Activated CD8-positive, alpha-beta memory T cell treated with anti-CD3 and anti-CD28 coated beads, Interleukin-2, amount 10 ng/mL, durations not matched to agents 7 days and 5 days (primary cell): ENCODE data around the gene BCL2. TPM values are rescaled to one million over a fixed set of nuclear protein-coding genes. Genes with fewer than 3 reads are reported as not detected.

Experiments used
- ATAC-seq: fragments of 150-1000 bp; cut with Tn5 transposase; one replicate; pipeline ENCODE4 v1.10.0; 2021; ENCODE audit warnings: moderate library complexity
- CTCF ChIA-PET: fragments of 350-600 bp; sonication (Branson Sonifier 250); formaldehyde crosslinking; loops from one replicate; lab custom pipeline; 2021; ENCODE audit warnings: antibody characterized with exemption; lab: Charles Lee
- DNase-seq: peaks from one replicate; pipeline ENCODE4 v3.0.0-alpha.2; 2020
- H3K27ac Mint-ChIP-seq: one replicate; pipeline ENCODE4 v1.8.0; 2021; ENCODE audit warnings: mild to moderate bottlenecking, mixed read lengths
- H3K27me3 Mint-ChIP-seq: one replicate; pipeline ENCODE4 v1.8.0; 2021; ENCODE audit warnings: mixed read lengths
- H3K36me3 Mint-ChIP-seq: one replicate; pipeline ENCODE4 v1.8.0; 2021; ENCODE audit warnings: mild to moderate bottlenecking, mixed read lengths
- H3K4me1 Mint-ChIP-seq: one replicate; pipeline ENCODE4 v1.8.0; 2021; ENCODE audit warnings: mixed read lengths
- H3K4me3 Mint-ChIP-seq: one replicate; pipeline ENCODE4 v1.8.0; 2021; ENCODE audit warnings: mild to moderate bottlenecking, moderate library complexity, mixed read lengths
- H3K9me3 Mint-ChIP-seq: one replicate; pipeline ENCODE4 v1.8.0; 2022; ENCODE audit warnings: low read depth, mixed read lengths
- total RNA-seq, 2 experiments: library from RNA; stranded (reverse); gene quantifications; one replicate each; pipeline ENCODE4 v1.2.3, GENCODE V29; 2021

Gene BCL2
- total RNA-seq, 2 experiments from 2014 or later: 118 to 143 TPM

DNA sequence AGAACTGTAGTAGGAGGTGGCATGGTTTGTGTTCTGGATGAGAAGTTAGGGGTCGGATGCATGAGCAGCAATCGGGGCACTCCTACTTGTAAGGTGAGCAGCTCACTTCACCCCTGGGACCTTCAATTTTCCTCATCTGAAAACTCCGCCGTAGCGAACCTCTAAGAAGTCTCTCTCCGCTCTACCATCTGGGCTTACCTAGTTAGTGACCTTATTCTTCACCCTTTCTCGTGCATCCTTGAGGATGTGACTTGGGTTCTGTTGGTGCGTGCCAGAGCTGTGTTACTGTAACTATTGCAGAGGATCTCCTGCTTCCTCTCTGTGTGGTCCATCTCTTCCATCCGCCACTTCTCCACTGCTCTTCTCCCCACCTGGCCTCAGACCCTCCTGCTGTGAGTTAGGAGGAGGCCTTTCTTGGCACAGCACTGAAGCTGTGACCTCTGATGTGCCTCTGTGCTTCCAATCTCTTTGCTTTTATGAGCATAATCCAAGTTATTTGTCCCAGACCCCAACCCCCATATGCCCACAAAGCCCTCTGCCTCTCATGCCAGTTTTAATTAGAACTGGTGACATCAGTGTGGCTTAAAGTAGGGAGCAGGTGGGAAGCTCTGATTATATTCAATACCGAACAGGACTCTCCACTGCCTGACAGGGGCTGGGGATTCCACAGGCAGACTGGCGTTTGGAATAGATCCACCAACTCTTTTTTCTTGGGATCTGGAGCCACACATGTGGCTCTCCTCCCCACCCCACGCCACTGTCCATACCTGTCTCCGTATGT is 178.4 kb downstream of the BCL2 start:
- Mint-ChIP-seq H3K36me3 (peaks cover 47% of the 10 kb centered on the region), H3K27ac (no peak overlapping the region), H3K4me1 (peaks cover 60% of the 10 kb centered on the region), H3K27me3 (no peaks in the 10 kb centered on the region), H3K4me3 (no peak overlapping the region), H3K9me3 (peaks cover 3% of the 10 kb centered on the region)
- DNase-seq: no peak
- no peak for ATAC-seq
- CTCF ChIA-PET: interaction anchor here (0.7 to 1.5 kb wide), 2 partner anchors 13 to 124 kb away, joined by 4 to 5 read pairs; no protein-coding TSS in a partner anchor

DNA sequence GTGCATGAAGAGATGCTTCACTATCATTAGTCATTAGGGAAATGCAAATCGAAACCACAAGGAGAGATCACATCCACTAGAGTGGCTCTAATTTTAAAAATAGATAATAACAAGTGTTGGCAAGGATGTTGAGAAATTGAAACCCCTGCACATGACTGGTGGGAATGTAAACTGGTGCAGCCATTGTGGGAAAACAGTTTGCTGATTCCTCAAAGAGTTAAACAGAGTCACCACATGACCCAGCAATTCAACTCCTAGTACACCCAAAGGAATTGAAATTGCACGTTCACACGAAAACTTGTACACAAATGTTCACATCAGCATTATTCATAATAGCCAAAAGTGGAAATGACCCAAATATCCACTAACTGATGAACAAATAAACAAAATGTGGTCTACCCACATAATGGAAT is 179.5 kb downstream of the BCL2 start:
- CTCF ChIA-PET: interaction anchor here (1.5 to 2.7 kb wide), 2 partner anchors 14 to 123 kb away, joined by 4 to 17 read pairs; no protein-coding TSS in a partner anchor
- Mint-ChIP-seq H3K4me3 (no peak overlapping the region), H3K4me1 (peaks cover 64% of the 10 kb centered on the region), H3K9me3 (peaks cover 3% of the 10 kb centered on the region), H3K27me3 (no peaks in the 10 kb centered on the region), H3K36me3 (peaks cover 52% of the 10 kb centered on the region), H3K27ac (no peak overlapping the region)
- DNase-seq (no peak), ATAC-seq (no peak)

DNA sequence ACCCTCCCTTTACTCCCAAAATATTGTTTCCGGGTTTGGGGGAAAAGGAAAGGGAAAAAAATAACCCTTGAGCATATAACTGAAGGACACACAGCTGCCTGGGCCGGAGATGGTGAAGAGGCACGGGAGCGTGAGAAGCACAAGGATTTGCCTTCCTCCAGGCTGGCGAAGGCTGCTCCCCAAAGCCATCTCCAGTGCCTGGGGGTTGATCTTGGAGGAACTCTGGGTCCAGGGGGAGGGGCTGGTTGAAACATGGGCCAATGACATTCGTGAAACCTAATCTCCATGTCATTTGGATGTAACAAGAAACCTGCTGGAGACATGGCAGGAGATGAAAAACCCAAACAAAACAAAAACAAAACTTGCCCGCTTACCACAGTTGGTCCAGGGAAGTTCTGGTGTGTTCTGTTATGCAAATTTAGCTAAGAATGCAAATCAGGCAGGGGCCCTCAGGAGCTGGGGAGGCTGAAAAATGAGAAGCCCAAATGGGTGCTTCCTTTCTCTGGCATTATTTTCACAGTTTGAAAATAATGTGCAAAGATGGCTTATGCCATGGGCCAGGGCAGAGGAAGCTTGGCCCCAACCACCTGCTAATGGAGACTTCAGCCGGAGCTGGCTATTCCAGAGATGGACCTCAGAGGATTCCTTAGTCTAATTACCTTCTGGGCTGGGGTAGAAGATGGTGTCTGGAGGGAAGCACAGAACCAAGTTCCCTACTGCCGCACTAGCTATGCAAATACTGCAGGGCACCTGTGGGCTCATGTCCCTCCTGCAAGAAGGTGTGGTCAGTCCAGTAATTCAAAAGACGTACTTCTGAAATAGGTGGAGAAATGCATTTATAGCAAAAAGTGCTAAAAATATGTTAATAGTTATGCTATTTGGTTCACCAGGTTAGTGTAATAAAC is 180.9 kb downstream of the BCL2 start:
- Mint-ChIP-seq H3K27ac (peak overlapping the region; percentile 91), H3K9me3 (peaks cover 3% of the 10 kb centered on the region), H3K27me3 (no peaks in the 10 kb centered on the region), H3K4me3 (peak overlapping the region; percentile 71), H3K36me3 (peaks cover 49% of the 10 kb centered on the region), H3K4me1 (peaks cover 60% of the 10 kb centered on the region)
- CTCF ChIA-PET: interaction anchor here (0.8 to 2.7 kb wide), 8 partner anchors 15 to 424 kb away, joined by 3 to 17 read pairs (median 4); partner anchors contain the start of gene PHLPP1
- no peak for DNase-seq
- ATAC-seq: peak; percentile 34

DNA sequence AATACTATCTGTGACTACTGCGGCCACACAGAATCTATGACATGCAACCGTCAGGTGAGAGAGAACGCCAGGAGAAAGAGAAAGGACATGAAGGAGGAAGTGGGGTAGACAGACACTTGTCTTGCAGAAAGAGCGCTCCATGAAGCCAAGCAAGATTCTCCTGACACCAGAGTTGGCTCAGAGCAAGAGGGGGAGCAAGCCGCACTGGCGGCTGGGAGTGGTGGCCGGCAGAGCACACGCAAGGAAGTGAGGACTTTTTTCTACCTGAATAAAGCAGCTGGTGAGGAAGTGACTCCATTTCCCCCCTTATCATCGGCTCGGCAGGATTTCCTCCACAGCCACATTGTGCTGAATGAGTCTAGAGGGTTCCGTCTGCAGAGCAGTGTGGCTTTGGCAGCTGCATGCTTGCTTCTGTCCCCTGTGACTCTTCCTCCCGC is 181.6 kb downstream of the BCL2 start:
- Mint-ChIP-seq H3K27ac (peak overlapping the region; percentile 91), H3K9me3 (peaks cover 3% of the 10 kb centered on the region), H3K4me3 (peak overlapping the region; percentile 71), H3K4me1 (peaks cover 60% of the 10 kb centered on the region), H3K27me3 (no peaks in the 10 kb centered on the region), H3K36me3 (peaks cover 48% of the 10 kb centered on the region)
- DNase-seq (peak; percentile 85), ATAC-seq (peak; percentile 93)
- CTCF ChIA-PET: interaction anchor here (0.8 to 2.7 kb wide), 7 partner anchors 15 to 423 kb away, joined by 3 to 17 read pairs (median 5); partner anchors contain the start of gene PHLPP1

DNA sequence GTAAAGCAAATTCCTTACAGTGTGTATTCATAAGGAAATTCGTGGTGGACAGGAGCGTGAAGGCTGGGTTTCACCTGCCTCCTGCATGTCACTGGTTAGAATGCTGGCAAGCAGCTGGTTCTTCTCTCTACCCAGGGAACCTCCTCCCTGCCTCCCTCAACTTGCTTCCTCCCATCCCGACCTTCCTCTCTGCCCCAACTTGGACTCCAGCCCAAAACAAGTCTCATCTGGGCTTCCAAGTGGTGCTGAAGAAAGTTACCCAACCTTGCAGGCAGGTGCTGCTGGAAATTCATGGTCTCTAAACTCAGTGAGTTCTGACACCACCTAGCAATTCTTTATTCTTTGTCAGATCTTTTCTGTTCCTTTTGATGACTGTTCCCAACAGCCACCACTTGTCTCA is 184.5 kb downstream of the BCL2 start:
- Mint-ChIP-seq H3K27ac (peak overlapping the region; percentile 3), H3K9me3 (no peaks in the 10 kb centered on the region), H3K4me1 (peaks cover 61% of the 10 kb centered on the region), H3K36me3 (peaks cover 25% of the 10 kb centered on the region), H3K27me3 (no peaks in the 10 kb centered on the region), H3K4me3 (no peak overlapping the region)
- no peak for ATAC-seq
- CTCF ChIA-PET: interaction anchor here (0.9 to 2.0 kb wide), 6 partner anchors 20 to 204 kb away, joined by 3 to 15 read pairs (median 4); no protein-coding TSS in a partner anchor
- no peak for DNase-seq

DNA sequence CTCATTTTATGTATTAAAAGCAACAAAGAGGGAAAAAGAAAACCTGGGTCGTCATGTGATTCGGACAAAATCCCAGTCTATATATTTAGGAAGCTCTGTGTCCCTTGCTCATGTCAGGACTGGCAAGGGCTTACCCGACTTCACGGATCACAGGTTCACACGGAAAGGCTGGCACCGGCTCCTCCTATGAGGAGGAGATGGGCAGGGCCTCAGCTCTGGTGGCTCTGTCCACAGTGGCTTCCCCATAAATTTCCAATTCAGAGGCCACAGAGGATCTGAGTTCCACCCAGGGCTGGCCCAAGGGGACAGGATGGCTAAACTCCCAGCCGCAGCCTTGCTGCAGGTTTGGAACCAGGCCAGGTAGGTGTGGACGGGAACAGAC is 186.8 kb downstream of the BCL2 start:
- Mint-ChIP-seq H3K9me3 (no peaks in the 10 kb centered on the region), H3K27me3 (no peaks in the 10 kb centered on the region), H3K4me3 (no peak overlapping the region), H3K4me1 (peaks cover 40% of the 10 kb centered on the region), H3K36me3 (peaks cover 28% of the 10 kb centered on the region), H3K27ac (no peak overlapping the region)
- CTCF ChIA-PET: interaction anchor here (1.4 to 2.5 kb wide), 7 partner anchors 19 to 185 kb away, joined by 3 to 28 read pairs (median 11); partner anchors contain the start of gene BCL2
- no peak for DNase-seq
- ATAC-seq: no peak

DNA sequence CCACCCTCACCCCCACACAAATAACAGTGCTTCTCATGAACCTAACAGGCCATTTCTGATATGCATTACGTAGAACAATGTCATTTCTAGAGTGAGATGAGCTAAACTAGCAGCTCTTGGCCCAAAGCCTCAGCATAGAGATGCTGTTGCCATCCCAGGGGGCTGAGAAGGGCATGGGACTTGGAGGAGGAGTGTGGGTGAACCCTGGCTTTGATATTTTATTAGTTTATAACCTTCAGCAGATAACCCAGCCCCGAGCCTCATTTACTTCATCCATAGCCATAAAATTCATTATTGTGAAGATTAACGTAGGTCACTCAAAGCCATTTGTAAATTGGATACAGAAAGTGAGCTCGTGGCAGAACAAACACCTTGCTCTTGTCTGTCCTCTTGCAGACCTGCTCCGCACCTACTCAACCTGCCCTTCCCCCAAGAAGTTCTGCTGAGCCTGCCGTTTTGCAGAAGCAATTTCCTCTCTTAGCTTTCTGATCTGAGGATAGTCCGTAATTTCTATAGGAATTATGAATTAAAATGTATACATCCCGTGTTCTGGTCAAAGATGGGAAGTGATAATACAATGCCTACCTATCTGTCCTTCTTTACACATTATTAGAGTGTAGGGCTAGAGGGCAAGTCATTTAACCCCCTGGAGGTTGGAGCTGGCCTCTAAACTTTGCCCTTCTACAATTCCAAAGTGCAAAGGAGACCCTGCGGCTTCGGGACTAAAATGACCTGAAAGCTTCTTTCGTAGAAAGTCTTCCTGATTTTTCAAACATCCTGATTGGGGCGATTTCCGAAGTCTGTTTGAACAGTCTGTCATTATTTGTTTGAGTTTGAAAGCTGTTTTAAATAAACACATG is 187.4 kb downstream of the BCL2 start:
- DNase-seq (no peak), ATAC-seq (no peak)
- peaks cover 31% of the 10 kb centered on the region for H3K36me3 Mint-ChIP-seq
- peaks cover 36% of the 10 kb centered on the region for H3K4me1 Mint-ChIP-seq
- CTCF ChIA-PET: interaction anchor here (0.9 to 2.5 kb wide), 16 partner anchors 15 to 207 kb away, joined by 3 to 28 read pairs (median 4); partner anchors contain the start of gene BCL2
- H3K27ac Mint-ChIP-seq: peak overlapping the region; percentile 76
- no peaks in the 10 kb centered on the region for H3K9me3 Mint-ChIP-seq
- H3K4me3 Mint-ChIP-seq: no peak overlapping the region
- H3K27me3 Mint-ChIP-seq: no peaks in the 10 kb centered on the region

DNA sequence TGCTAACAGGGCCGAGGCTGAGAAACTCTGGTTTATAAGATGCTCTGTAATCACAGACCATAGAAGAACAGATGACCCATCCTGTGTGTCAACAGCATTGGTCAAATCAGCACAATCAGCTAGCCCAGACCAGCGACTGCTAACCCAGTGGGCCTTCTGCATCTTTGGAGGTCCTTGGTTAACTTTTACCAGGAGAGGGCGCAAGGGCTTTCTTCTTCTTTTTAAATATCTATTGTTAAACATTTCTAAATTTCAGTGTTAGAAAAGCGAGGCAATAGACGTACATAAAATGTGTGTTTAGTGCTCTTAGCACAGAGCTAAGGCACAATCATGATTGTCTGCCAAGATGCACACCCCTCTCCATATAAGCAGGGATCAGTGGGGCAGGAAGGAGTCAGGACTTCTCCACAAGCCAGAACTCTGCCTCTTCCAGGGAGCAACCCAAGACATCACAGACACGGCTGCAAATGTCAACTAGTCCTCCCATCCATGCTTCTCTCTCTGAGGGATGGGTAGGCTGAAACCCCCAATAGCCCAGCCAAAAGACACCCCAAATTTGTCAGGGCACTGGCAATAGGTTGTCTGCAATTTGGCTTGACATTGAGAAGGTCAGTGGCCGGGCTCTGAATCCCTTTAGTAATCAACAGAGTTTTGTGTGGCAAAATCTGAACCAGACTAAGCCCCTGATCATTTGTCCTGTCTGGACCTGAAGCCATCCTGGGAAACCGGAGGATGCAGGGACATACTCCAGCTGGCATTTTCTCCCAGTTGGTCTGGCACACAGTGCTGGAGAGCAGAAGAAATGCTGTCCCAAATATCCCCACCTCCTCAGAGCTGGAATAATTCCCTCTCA is 188.2 kb downstream of the BCL2 start:
- peaks cover 32% of the 10 kb centered on the region for H3K4me1 Mint-ChIP-seq
- CTCF ChIA-PET: interaction anchor here (0.7 to 2.5 kb wide), 19 partner anchors 13 to 208 kb away, joined by 3 to 28 read pairs (median 4); partner anchors contain the start of gene BCL2
- H3K36me3 Mint-ChIP-seq: peaks cover 31% of the 10 kb centered on the region
- peak overlapping the region; percentile 76 for H3K27ac Mint-ChIP-seq
- DNase-seq (peak; percentile 70), ATAC-seq (peak; percentile 61)
- no peaks in the 10 kb centered on the region for H3K27me3 Mint-ChIP-seq
- no peaks in the 10 kb centered on the region for H3K9me3 Mint-ChIP-seq
- no peak overlapping the region for H3K4me3 Mint-ChIP-seq

DNA sequence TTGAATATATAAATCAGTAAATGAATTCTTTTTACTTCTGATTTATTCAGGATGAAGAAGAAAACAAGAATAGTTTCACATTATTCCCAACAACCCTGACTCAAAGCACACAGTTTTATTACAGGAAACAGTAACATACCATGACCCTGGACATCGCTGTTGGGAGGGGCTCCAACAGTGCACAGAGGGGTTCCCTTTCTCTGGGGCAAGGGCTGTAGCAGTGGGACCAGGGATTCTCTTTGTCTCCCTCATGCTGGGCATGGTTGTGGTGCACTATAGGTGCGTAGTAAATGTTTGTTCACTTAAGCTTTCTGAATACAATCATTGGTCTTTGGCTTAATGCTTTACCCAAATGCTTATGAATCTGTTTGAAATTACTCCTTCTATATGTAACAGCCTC is 189.4 kb downstream of the BCL2 start:
- Mint-ChIP-seq H3K36me3 (peaks cover 26% of the 10 kb centered on the region), H3K4me3 (no peak overlapping the region), H3K27ac (no peak overlapping the region), H3K4me1 (peaks cover 22% of the 10 kb centered on the region), H3K9me3 (no peaks in the 10 kb centered on the region), H3K27me3 (no peaks in the 10 kb centered on the region)
- no peak for DNase-seq
- ATAC-seq: no peak
- CTCF ChIA-PET: interaction anchor here (1.9 to 3.0 kb wide), 2 partner anchors 28 to 188 kb away, joined by 5 to 14 read pairs; partner anchors contain the start of gene BCL2

DNA sequence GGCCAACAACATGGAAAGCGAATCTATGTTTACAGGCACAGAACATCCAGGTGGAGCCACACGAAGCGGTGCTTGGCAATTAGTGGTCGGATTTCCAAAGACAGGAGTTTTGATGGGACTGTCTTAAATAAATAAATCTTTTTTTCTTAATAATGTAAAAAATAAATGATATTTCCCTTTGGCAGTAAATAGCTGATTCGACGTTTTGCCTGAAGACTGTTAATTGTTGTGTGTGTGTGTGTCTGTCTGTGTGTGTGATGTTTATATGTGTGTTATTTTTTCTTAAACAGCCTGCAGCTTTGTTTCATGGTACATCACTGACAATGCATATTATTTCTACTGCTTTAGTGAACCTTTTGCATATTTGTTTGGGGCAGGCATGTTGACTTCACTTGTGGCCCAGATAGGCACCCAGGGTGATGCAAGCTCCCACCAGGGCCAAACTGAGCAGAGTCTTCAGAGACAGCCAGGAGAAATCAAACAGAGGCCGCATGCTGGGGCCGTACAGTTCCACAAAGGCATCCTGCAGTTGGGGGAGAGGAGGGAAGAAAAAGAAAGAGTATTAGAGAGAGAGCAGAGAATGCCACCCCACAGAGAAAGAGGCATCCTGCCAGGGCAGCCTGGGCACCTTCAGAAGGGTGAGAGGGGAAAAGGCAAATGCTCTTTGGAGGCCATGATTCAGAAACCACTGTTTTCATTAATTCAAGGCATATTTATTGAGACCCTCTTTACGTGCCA is 191.2 kb downstream of the BCL2 start:
- CTCF ChIA-PET: interaction anchor here (1.0 to 3.0 kb wide), 5 partner anchors 27 to 211 kb away, joined by 3 to 14 read pairs (median 4); partner anchors contain the start of gene BCL2
- Mint-ChIP-seq H3K4me3 (no peak overlapping the region), H3K27me3 (no peaks in the 10 kb centered on the region), H3K9me3 (no peaks in the 10 kb centered on the region), H3K27ac (no peak overlapping the region), H3K36me3 (peaks cover 34% of the 10 kb centered on the region), H3K4me1 (peaks cover 22% of the 10 kb centered on the region)
- DNase-seq: no peak
- no peak for ATAC-seq
